Osteoblast (primary cell): ENCODE measurements around the gene PTGER1. TPM values are rescaled to one million over a fixed set of nuclear protein-coding genes. Genes with fewer than 3 reads are reported as not detected.

ENCODE experiments used
- DNase-seq: peaks from one replicate; pipeline ENCODE4 v3.0.0; 2011; ENCODE audit warnings: low spot score, mixed read lengths; ENCODE audit not compliant: insufficient read length; ENCODE audit errors: missing footprints
- H2AFZ ChIP-seq: 2 replicates; pipeline ENCODE4 v1.6.0; 2011; ENCODE audit warnings: mild to moderate bottlenecking, low read length
- H3K27ac ChIP-seq: 2 replicates; pipeline ENCODE4 v1.5.1; 2011; ENCODE audit warnings: mild to moderate bottlenecking, low read depth, low read length, moderate library complexity
- H3K27me3 ChIP-seq: 2 replicates; pipeline ENCODE4 v1.6.0; 2012; ENCODE audit warnings: mild to moderate bottlenecking, control low read depth, inconsistent platforms, low read length, moderate library complexity; ENCODE audit not compliant: insufficient read depth
- H3K36me3 ChIP-seq: 2 replicates; pipeline ENCODE4 v1.5.1; 2011; ENCODE audit warnings: mild to moderate bottlenecking, low read length, control low read depth, moderate library complexity; ENCODE audit not compliant: insufficient read depth
- H3K4me1 ChIP-seq: 2 replicates; pipeline ENCODE4 v1.5.1; 2011; ENCODE audit warnings: mild to moderate bottlenecking, low read length, control low read depth, moderate library complexity; ENCODE audit not compliant: insufficient read depth
- H3K4me2 ChIP-seq: 2 replicates; pipeline ENCODE4 v1.6.0; 2011; ENCODE audit warnings: mild to moderate bottlenecking, low read length; ENCODE audit not compliant: insufficient read depth
- H3K4me3 ChIP-seq: fragments of 200-600 bp; sonication (generic); 3 replicates; pipeline ENCODE4 v1.5.1; 2012; ENCODE audit warnings: mild to moderate bottlenecking, low read length, inconsistent platforms; ENCODE audit not compliant: insufficient read depth
- H3K79me2 ChIP-seq: 2 replicates; pipeline ENCODE4 v1.6.0; 2012; ENCODE audit warnings: mild to moderate bottlenecking, low read length, control low read depth, inconsistent platforms; ENCODE audit not compliant: insufficient read depth
- H3K9me3 ChIP-seq: 2 replicates; pipeline ENCODE4 v1.5.1; 2011; ENCODE audit warnings: low read depth, low read length, control low read depth
- H4K20me1 ChIP-seq: 2 replicates; pipeline ENCODE4 v1.6.0; 2012; ENCODE audit warnings: mild to moderate bottlenecking, low read length, control low read depth; ENCODE audit not compliant: insufficient read depth
- total RNA-seq: library from RNA; depleted of rRNA; stranded (reverse); fragments of >200 nt; gene quantifications from 2 replicates; pipeline ENCODE4 v1.2.3, GENCODE V29; 2012
- TF ChIP-seq, protein P1 (sequence below): IDR thresholded peaks from 2 replicates; pipeline ENCODE4 v1.5.1; 2011; ENCODE audit warnings: mild to moderate bottlenecking, low read depth, low read length, moderate library complexity; ENCODE audit errors: extremely low read depth

PTGER1 gene
- total RNA-seq, 1 donor = 0.72 TPM

DNA sequence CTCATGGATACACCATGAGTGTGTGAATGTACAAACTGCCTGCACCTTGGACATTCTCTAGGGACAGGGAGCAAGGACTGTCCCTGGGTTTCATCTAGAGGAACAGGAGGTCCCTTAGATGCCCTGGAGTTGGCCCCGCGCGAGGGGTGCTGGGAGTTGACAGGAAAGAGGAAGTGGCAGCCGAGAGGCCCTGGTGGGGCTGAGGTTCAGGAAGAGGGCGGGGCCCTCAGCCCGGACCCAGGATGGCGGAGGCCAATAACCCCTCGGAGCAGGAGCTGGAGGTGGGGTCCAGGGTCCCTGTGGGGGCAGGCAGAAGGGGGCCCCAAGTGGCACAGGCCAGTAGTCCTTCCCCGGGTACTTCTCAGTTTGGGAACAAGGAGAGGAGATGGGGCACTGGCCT, 35.1 kb downstream of the PTGER1 start:
- peaks cover 54% of the 10 kb centered on the region for H3K79me2 ChIP-seq
- H3K27ac ChIP-seq = no peak overlapping the region
- no peak overlapping the region for H3K4me3 ChIP-seq
- H2AFZ ChIP-seq = no peak overlapping the region
- peaks cover under 1% of the 10 kb centered on the region for H3K4me1 ChIP-seq
- DNase-seq = no peak
- no peaks in the 10 kb centered on the region for H3K27me3 ChIP-seq
- H3K4me2 ChIP-seq = no peak overlapping the region
- H3K9me3 ChIP-seq = no peaks in the 10 kb centered on the region
- peaks cover 26% of the 10 kb centered on the region for H3K36me3 ChIP-seq
- peaks cover 25% of the 10 kb centered on the region for H4K20me1 ChIP-seq
- TF ChIP-seq, protein P1, sequence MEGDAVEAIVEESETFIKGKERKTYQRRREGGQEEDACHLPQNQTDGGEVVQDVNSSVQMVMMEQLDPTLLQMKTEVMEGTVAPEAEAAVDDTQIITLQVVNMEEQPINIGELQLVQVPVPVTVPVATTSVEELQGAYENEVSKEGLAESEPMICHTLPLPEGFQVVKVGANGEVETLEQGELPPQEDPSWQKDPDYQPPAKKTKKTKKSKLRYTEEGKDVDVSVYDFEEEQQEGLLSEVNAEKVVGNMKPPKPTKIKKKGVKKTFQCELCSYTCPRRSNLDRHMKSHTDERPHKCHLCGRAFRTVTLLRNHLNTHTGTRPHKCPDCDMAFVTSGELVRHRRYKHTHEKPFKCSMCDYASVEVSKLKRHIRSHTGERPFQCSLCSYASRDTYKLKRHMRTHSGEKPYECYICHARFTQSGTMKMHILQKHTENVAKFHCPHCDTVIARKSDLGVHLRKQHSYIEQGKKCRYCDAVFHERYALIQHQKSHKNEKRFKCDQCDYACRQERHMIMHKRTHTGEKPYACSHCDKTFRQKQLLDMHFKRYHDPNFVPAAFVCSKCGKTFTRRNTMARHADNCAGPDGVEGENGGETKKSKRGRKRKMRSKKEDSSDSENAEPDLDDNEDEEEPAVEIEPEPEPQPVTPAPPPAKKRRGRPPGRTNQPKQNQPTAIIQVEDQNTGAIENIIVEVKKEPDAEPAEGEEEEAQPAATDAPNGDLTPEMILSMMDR = no peak

DNA sequence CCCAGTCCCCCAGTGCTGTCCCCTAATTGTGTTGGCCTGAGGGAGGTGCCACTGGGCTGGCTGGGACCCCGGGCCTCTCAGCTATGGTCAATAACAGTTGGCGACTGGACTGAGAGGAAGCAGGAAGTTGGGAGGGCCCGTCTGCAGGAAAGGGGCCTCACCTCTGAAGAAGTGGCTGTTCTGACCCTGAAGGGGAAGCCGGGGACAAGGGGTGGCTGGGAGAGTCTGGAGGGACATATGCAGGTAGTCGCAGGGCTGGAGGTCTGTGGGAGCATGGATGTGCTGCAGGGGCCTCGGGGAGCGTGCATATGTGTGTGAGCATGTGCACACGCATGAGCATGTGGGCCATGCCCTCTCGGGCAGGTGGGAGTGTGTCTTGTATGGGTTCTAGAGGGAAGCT, 36.1 kb downstream of the PTGER1 start:
- TF ChIP-seq, protein P1 = no peak
- peaks cover 65% of the 10 kb centered on the region for H3K79me2 ChIP-seq
- peaks cover 11% of the 10 kb centered on the region for H3K4me1 ChIP-seq

DNA sequence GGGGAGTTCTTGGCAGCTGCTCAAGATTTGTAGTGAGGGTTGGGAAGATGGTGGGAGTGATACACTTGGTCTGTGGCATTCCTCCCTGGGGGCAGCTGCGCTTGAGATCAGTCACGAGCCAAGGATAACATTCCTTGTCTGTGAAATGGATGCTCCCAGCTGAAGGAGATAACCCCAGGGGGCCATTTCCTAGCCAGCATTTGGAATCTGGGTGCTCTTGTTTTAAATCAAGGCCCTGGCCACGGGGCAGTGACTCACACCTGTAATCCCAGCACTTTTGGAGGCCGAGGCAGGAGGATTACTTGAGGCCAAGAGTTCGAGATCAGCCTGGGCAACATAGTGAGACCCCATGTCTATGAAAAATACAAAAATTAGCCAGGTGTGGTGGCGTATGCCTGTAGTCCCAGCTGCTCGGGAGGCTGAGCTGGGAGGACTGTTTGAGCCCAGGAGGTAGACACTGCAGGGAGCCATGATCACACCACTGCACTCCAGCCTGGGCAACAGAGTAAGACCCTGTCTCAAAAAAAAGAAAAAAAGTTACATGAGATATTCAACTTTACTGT, 37.5 kb downstream of the PTGER1 start:
- DNase-seq = no peak
- Histone ChIP-seq H3K4me2 (no peak overlapping the region), H2AFZ (no peak overlapping the region), H3K4me3 (no peak overlapping the region), H3K27me3 (no peaks in the 10 kb centered on the region), H3K36me3 (peaks cover 5% of the 10 kb centered on the region), H3K4me1 (peaks cover 14% of the 10 kb centered on the region), H3K27ac (peak overlapping the region; percentile 33), H3K79me2 (peaks cover 71% of the 10 kb centered on the region), H4K20me1 (peaks cover 19% of the 10 kb centered on the region), H3K9me3 (no peaks in the 10 kb centered on the region)
- TF ChIP-seq, protein P1 = no peak

More for the DNA sequence above, 36.1 kb downstream of the PTGER1 start:
- peaks cover 24% of the 10 kb centered on the region for H4K20me1 ChIP-seq
- H3K36me3 ChIP-seq = peaks cover 17% of the 10 kb centered on the region
- H3K27me3 ChIP-seq = no peaks in the 10 kb centered on the region
- H3K9me3 ChIP-seq = no peaks in the 10 kb centered on the region
- H3K4me3 ChIP-seq = no peak overlapping the region
- DNase-seq = no peak
- no peak overlapping the region for H3K4me2 ChIP-seq
- H2AFZ ChIP-seq = no peak overlapping the region
- no peak overlapping the region for H3K27ac ChIP-seq

DNA sequence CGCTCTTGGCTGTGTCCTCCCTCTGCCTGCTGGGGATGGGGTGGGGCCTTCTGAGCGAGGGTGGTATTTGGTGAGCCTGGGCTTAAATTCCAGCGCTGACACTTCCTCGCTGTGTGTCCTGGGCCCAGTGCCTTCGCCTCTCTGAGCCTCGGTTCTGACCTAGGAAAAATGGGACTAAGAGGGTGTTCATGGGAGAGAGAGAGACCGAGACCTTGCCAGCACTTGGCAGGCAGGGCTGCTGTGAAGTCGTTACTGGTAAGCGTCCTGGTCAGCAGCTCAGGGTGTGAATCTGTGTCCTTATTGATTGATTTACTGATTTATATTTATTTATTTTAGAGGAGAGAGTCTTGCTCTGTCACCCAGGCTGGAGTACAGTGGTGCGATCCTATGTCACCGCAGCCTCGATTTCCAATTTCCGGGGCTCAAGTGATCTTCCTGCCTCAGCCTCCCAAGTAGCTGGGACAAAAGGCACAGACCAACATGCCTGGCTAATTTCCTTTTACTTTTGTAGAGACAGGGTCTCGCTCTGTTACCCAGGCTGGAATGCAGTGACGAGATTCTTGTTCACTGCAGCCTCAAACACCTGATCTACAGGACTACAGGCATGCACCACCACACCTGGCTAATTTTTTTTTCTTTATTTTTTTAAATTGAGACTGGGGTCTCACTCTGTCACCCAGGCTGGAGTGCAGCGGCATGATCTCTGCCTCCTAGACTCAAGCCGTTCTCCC, 39.7 kb downstream of the PTGER1 start:
- no peaks in the 10 kb centered on the region for H3K36me3 ChIP-seq
- peaks cover 14% of the 10 kb centered on the region for H3K4me1 ChIP-seq
- H2AFZ ChIP-seq = no peak overlapping the region
- H3K4me3 ChIP-seq = no peak overlapping the region
- H4K20me1 ChIP-seq = peaks cover 18% of the 10 kb centered on the region
- no peaks in the 10 kb centered on the region for H3K9me3 ChIP-seq
- H3K27ac ChIP-seq = no peak overlapping the region
- TF ChIP-seq, protein P1 = no peak
- peak overlapping the region; percentile 77 for H3K4me2 ChIP-seq
- DNase-seq = no peak
- peaks cover 59% of the 10 kb centered on the region for H3K79me2 ChIP-seq
- H3K27me3 ChIP-seq = peaks cover 5% of the 10 kb centered on the region
